GM12875 (cell line): ENCODE results near the gene MRTFB.

ENCODE experiments used
- H3K4me3 ChIP-seq: one replicate; pipeline ENCODE4 v1.5.1; 2011; ENCODE audit warnings: low read depth, low read length, control low read depth
- TF ChIP-seq, protein P1 (sequence below): IDR thresholded peaks from 2 replicates; pipeline ENCODE4 v1.5.1; 2011; ENCODE audit warnings: low read depth, mild to moderate bottlenecking, control low read depth, inconsistent platforms, low read length, moderate library complexity, borderline replicate concordance; ENCODE audit not compliant: insufficient read depth

Gene MRTFB

DNA sequence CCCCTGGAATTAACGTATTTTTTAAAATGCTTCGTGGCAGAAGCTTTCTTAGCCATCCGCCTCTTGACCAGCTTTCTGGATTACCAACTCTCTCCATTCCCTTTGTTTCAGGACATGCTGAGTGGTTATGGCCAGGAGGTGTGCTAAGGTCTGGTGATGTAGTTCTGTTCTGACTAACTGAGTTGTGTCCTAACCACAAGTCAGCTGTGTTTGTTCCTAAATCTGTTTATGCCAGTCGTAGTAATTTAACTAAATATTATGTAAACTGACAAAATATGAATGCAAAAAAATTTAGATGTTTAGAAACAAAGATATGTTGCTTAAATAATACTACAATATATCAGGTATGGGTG lies 61.6 kb downstream of the MRTFB start:
- H3K4me3 ChIP-seq: no peak overlapping the region
- TF ChIP-seq, protein P1, sequence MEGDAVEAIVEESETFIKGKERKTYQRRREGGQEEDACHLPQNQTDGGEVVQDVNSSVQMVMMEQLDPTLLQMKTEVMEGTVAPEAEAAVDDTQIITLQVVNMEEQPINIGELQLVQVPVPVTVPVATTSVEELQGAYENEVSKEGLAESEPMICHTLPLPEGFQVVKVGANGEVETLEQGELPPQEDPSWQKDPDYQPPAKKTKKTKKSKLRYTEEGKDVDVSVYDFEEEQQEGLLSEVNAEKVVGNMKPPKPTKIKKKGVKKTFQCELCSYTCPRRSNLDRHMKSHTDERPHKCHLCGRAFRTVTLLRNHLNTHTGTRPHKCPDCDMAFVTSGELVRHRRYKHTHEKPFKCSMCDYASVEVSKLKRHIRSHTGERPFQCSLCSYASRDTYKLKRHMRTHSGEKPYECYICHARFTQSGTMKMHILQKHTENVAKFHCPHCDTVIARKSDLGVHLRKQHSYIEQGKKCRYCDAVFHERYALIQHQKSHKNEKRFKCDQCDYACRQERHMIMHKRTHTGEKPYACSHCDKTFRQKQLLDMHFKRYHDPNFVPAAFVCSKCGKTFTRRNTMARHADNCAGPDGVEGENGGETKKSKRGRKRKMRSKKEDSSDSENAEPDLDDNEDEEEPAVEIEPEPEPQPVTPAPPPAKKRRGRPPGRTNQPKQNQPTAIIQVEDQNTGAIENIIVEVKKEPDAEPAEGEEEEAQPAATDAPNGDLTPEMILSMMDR: no peak

DNA sequence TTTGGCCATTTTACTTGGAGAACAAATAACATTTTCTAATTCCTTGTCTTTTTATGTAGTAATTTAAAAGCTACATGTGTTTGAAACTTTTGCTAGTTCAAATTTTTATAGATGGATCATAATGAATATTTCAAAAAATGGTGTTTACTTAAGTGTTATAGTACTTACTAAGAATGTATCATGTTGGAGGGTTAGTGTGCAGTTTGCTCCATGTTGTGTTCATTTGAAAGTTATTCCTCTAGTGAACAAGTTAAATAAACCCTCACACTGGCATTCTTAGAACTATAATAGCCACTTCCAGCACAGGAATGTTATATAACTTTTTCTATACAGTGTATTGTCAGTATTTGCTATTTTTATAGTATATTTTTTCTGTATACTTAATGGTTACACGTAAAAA lies 62.8 kb downstream of the MRTFB start:
- H3K4me3 ChIP-seq: no peak overlapping the region

DNA sequence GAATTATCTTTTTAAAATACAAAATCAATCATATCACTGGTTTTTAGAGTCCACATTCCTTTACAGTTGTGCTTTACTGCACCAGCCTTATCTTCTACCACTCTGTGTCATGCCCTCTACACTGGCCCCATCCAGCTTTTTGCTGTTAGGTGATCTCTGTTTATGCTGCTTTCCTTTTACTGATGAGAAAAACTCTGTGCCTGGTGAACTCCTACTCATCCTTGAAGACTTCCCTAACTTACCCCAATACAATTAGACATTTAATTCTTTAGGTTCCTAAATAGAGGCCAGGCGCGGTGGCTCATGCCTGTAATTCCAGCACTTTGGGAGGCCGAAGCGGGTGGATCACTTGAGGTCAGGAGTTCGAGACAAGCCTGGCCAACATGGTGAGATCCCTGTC lies 64.6 kb downstream of the MRTFB start:
- H3K4me3 ChIP-seq: no peak overlapping the region
- TF ChIP-seq, protein P1: no peak

More for the DNA sequence above, 62.8 kb downstream of the MRTFB start:
- TF ChIP-seq, protein P1: no peak

DNA sequence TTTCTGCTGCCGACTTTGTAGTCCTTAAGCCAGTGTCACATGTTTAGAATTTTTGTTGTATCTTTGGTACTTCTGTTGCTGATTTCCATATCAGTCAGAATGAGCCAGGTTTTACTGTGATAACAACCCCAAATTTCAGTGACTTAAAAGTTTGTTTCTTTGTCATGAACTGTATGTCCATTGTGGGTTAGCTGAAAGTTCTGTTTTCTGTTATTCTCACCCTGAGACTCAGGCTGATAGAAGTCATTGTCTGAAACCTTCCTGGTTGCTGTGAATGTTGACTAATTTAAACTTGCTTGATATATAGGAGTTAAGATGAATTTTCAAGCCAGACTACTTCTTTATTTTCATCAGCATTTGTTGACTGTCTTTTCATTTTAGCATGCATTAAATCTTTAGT lies 68.8 kb downstream of the MRTFB start:
- TF ChIP-seq, protein P1: no peak
- no peak overlapping the region for H3K4me3 ChIP-seq

DNA sequence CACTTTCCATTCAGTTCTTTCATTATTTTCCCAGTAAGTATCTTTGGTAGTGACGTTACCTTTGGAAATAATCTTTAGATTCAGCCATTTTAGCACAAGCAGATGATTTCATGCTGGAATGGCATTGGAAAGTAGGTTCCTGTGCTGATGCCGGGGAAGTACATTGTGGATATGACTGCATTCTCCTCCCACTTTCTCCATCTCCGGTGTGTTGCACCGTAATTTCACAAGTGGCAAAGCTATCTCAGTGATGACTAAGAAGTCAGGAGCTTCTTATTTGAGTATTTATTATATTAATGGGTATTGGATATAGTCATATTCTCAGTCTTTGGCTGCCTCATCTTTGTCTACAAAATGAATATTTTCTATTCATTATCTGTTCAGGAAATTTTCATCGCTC lies 69.8 kb downstream of the MRTFB start:
- no peak overlapping the region for H3K4me3 ChIP-seq
- TF ChIP-seq, protein P1: no peak

DNA sequence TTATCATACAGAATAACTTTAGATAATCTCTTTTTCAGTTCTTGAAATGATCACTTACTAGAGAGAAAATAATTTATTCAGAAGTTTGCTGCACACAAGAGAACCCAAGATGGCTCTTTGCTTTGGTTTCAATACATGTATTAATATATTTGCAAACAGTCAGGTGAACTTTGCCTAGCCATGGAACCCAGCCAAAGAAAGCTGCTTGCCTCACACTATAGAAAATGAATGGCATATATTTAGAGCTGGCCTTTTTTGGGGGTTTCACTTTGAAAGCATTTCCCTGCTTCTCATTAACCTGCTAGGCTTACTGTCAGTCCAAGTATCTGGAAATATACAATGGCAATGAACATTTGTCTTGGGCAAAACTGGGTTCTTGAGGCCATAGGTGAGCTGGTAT lies 75.3 kb downstream of the MRTFB start:
- H3K4me3 ChIP-seq: no peak overlapping the region

DNA sequence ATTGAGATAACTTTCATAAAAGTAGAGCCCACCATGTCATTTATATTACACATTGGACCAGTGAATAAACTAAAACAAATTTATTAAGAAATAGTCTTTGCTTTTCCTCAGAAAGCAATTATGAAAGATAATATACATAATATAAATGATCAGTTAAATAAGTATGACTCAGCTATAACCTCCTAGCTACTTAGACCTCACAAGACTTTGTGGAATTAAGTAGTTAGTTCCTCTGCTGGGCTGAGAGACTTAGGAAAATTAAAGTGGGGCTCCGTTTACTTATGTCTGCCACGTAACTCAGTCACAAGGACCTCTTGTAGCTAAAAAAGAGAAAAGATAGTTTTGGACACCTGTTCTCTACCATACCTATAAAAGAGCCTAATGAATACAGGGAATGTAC lies 76.9 kb downstream of the MRTFB start:
- no peak overlapping the region for H3K4me3 ChIP-seq
- TF ChIP-seq, protein P1: no peak

More for the DNA sequence above, 75.3 kb downstream of the MRTFB start:
- TF ChIP-seq, protein P1: no peak
